Hepatic stellate cell (primary cell): ENCODE results near the gene IGLON5.

Source experiments
- DNase-seq: peaks from one replicate; pipeline ENCODE4 v3.0.0; 2011; ENCODE audit warnings: low spot score

IGLON5 gene

DNA sequence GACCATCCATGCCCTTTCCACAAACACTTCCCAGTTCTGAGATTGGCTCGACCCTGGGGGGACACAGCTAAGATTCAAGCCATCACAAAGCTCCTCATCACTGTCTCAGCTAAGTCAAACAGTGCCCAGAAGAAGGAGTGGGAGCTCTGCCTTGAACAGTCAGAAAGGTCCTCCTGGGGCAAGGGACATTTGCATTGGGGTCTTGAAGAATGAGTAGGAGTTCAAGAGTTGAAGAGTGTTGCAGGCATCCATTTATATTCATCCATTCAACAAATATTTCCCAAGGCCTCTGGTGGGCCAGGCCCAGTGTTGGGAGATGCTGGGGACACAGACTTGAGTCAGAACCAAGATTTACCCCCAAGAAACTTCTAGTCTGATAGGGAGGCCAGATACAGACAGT lies 6.5 kb downstream of the IGLON5 start:
- DNase-seq: no peak

DNA sequence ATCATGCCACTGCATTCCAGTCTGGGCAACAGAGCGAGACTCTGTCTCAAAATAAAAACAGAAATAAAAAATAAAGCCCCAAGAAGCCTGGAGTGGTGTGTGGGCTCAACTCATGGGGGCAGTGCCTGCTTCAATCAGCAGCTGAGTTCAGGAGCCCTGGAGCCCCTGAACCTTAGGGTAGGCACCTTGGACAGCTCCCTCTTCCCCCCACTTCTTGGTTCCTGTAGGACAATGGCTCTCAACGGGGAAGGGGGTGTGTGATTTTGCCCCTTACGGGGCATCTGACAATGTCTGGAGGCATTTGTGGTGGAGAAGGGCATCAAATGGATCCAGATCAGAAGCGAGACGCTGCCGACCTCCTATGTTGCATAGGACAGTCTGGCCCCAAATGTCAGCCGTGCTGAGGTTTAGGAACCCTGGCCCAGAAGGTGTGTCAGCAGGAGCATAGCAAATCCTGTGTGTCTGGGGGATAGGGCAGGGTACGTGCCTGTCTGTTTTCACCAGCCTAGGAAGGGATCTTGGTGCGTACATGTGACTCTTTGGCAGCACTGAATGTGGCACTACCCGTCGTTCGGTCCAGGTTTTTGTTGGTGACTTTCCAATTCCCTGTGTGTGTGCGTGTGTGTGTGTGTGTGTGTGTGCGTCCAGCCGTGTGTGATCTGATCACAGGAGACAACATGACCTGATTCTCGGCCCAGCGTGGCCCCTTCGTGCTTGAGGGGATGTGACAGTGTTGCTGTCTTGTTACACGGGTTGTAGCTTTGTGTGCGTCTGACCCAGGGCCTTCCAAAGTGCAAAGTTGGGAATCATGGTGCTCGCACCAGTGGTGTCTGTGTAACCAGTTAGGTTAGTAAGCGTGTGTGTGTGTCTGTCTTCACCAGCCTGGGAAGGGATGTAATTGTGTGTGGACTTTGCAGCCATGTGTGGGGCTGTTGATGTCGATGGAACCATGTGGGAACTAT lies 7.5 kb downstream of the IGLON5 start:
- no peak for DNase-seq

DNA sequence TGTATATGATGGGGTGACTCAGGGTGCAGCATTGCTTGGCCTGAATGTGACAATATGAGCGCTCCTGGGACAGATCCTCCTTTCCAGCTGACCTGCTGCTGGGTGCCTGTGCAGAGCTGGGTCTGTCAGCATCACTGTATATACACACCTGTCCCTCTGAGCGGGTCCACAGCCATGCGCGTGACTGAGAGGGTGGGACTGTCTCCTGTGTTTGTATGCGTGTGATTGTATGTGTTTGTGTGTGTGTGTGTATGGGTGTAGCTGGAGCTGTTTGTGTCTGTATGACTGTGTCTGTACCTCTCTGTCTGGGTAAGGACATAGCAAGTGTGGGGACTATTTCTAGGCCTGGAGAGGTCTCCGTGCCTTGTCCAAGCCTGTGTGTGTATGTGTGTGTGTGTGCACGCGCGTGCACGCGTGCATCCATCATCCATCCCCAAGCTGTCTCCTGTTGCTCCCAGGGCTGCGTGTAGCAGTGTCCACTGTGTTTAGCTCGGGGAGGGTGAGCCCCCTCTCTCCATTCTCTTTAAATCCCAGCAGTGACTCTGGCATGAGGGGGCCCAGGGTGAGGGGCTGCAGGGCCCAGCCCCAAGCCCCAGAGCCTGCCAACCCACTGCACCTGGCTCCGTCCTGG lies 8.3 kb downstream of the IGLON5 start:
- DNase-seq: no peak

DNA sequence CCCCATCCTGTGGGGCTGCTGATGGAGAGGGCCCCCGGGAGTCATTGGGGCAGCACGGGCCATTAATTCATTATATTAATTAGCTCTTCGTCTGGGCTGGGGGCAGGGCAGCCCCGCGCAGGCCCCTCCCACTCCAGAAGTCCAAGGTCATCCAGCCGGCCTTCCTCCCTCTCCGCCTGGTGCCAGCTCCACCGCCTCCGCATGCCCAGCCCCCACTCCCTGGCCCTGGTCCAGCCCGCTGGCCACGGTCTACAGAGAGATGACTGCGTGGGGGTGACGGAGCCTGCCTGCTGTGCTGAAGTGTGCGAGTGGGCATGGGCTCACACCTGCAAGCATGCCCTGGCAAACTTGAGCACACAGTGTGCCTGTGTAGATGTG lies 8.8 kb downstream of the IGLON5 start:
- DNase-seq: no peak

DNA sequence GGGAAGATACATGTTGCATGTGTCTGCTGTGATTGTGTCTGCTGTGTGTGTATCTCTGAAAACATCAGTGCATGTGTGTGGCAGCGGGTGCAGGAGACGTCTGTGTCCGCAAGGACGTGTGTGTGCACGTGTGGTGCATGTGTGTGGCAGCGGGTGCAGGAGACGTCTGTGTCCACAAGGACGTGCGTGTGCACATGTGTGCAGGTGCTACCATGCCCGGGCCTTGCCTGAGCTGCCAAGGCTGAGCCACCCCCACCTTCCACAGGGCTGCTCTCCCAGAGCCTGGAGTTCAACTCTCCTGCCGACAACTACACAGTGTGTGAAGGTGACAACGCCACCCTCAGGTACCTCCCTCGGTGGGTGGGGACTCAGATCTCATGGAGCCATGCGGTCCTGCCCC lies 10.4 kb downstream of the IGLON5 start:
- no peak for DNase-seq

DNA sequence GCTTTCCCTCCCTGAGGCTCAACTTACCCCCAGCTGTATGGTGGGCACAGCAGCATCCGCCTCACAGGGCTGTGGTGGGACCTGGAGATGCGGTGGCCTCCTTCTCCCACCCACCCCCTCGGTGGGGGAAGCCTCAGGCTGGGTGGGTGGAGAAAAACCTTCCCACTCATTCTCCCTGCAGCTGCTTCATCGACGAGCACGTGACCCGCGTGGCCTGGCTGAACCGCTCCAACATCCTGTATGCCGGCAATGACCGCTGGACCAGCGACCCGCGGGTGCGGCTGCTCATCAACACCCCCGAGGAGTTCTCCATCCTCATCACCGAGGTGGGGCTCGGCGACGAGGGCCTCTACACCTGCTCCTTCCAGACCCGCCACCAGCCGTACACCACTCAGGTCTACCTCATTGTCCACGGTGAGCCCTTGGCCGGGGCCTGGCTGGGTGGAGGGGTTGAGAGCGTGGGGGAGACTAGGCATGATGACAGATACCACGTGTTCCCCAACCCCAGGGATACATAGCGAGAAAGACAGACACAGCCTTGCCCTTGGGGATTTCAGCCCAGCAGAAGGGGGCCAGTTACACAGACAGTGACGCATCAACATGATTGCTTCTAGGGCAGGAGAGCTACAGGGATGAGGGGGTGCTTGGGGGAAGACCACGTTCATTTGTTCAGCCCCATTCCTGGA lies 12.2 kb downstream of the IGLON5 start:
- no peak for DNase-seq

DNA sequence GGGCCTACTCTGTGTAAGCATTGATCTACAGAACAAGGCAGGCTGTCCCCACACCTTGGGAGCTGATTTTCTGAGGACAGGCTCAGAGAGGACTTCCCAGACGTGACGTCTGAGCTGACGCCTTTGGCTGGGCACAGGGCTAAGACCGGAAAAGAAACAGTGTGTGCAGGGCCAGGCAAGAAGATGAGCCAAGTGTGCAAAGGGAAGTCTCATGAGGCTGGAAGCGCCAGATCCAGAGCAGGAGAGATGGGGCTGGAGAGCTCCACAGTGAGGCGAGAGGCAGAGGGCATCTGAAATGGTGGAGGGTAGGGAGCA lies 12.7 kb downstream of the IGLON5 start:
- no peak for DNase-seq

DNA sequence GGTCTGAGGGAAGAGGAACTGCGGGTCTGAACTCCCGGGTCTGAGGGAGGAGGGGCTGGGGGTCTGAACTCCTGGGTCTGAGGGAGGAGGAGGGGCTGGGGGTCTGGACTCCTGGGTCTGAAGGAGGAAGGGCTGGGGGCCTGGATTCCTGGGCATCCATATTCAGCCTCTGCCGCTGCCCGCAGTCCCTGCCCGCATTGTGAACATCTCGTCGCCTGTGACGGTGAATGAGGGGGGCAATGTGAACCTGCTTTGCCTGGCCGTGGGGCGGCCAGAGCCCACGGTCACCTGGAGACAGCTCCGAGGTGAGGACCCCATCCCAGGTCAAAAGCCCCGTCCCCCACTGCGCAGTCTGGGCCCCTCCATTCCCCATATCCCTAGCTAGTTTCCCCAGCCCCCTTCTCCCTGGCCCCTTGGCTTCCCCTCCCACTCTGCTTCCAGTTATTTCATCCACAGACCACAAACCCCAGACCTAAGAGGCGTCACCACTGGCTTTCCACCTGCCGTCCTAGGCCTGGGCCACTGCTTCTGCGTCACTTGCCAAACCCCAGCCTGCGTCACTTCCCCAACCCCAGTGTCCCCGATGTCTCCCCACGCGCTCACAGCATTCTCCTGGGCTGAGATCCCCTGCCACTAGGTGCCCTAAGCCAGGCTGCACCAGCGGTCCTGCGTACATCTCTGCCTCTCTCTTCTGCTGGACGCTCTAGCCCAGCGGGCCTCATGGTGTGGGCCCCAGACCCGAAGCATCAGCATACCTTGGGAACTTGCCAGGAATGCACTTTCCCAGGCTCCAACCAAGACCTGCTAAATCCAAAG lies 13.9 kb downstream of the IGLON5 start:
- DNase-seq: no peak

DNA sequence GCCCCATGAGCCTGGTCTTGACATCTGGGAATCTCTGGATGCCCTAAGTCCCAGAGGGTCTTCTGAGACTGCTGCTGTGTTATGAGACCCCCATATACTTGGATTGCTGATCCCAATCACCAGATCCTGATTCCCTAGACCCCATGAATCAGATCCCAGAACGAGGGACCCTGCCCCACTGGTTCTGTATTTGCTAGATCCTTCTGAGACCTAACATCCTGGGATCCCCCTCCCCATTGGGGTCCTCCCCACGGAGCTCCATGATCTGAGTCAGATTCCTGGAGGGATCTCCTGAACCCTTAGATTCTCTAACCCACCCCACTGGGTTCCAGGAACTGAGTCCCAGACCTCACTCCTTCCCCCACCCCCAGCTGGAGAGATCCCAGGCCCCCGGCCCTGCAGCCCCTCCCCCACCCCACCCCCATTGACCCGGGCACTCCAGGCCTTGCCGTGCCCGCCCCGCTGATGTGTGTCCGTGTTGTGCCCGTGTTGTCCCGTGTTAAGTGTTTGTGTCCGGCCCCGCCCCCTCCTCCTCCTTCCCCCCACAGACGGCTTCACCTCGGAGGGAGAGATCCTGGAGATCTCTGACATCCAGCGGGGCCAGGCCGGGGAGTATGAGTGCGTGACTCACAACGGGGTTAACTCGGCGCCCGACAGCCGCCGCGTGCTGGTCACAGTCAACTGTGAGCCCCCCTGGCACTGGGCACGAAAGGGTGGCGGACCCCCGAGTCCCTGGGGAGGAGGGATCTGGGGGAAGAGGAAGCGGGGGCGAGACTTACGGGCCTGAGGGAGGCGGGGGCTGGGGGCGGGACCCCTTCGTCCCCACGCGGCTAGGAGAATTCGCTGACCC lies 15.0 kb downstream of the IGLON5 start:
- DNase-seq: no peak

DNA sequence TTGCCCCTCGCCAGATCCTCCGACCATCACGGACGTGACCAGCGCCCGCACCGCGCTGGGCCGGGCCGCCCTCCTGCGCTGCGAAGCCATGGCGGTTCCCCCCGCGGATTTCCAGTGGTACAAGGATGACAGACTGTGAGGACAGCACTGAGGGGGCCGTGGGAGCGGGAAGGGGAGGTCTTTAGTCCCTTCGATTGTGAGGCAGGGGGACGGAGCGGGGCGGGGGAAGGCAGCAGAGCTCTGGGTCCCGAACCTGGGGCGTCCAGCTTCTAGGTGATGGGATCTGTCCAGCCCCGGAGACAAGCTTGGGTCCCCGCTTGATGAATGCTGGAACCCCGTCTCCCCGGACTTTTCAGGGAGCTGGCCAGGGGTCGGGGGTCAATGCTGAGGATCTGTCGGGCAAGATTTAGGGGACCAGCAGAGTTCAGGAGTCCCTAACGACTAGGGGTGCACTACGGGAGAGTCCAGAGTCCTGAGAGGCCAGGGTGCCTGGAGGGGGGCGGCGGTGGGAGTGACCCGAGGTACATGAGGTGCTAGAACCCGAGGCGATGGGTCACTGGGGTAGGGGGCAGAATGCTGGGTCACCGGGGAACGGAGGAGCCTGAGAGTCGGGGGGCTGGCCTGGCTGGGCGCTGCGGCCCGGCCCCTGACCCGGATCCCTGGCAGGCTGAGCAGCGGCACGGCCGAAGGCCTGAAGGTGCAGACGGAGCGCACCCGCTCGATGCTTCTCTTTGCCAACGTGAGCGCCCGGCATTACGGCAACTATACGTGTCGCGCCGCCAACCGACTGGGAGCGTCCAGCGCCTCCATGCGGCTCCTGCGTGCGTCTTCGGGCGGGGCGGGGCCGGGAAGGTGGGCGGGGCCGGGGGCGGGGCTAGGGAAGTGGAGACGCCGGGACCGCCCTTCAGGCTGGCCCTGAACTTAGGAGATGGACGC lies 15.9 kb downstream of the IGLON5 start:
- peak; percentile 61 for DNase-seq

DNA sequence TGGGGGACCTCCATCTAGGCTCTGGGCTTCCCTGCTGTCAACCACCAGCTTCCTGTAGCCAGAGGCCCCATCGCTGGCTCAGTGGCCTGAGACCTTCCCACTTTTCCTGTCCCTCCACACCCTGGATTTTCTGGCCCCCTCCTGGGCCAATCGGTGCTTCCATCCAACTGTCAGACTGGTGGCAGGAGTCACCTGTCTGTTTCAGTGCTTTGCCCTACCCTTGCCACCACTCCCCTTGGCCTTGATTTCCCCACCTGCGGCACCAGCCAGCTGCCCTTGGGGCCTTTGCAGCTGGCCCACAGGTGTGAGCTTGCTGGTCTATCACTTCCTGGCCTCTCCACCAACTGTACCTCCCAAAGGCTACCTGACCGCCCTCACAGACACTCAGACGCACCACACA lies 18.0 kb downstream of the IGLON5 start:
- DNase-seq: no peak

DNA sequence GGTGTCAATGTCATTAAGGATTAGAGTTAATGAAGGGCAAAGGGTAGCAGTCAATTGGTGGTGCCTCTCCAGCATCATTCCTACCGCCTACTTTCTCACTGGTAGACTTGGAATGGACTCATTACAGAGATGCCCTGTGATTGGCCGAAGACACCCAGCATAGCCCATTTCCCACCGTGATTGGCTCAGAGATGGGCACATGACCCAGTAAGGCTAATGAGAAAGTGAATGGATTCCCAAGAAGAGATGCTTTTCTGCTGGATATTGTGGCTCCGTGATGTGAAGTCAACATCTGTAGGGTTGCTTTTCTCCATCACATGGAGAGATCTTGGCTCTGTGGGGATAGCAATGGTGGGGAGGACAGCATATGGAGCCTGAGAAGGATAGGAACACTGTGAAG lies 18.9 kb downstream of the IGLON5 start:
- no peak for DNase-seq

DNA sequence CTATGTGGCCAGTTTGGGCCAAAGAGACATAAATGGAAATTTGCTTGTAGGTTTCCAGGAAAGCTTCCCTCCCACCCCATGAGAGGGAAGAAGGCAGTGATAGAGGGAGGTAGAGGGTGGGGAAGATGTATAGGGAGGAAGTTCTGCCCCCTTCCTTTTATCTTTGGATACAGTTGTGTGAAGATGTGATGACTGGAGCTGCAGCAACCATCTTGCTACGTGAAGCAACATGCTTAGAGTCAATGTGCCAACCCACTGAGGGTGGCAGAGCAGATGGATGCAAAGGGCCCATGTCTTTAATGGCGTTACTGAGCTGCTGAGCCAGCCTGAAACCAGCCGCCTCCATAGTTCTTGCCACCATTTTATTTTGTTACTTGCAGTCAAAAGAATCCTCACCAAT lies 19.7 kb downstream of the IGLON5 start:
- no peak for DNase-seq

DNA sequence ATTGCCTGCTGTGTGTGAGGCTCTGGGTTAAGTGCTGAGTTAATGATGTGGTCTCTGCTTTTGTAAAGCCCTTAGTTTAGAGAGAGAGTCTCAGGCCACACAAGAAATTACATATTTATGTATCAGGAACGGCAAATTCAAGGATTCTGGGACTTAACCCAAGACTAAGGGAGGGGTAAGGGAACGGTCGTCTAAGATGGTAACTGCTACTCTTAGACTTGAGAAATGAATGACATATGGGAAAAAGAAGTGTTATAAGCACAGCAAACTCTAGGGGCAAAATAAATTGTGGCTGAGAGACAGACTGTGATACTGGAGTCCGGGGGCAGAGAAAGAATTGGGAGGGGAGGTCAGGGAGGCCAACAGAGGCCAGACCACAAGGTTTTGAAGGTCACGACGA lies 20.3 kb downstream of the IGLON5 start:
- no peak for DNase-seq

DNA sequence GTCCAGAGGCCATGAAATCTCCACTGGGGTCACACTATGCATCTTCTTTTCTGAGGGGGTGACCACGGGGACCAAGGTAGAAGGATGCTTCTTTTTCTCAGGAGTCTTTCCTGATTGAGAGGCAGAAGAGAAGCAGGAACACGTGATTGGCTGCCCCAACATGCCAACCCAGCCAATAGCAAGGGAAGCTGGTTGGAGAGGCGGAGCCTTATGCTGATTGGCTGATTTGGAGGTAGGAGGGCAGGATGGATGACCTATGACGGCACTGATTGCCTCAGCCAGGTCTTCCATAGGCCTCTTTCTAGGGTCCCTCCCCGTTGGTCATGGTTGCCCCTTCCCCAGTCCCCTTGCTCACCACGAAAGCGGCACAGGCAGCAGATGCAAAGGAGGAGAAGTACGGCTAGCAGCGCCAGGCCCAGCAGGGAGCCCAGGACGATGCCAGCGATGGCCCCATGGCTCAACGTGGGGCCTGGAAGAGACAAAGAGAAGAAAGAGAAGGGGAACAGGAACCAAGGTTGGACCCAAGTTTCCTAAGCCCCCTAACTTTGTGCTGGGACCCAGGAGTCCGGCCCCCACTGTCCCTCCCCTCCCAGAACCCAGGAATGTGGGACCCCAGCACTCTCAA lies 22.5 kb downstream of the IGLON5 start:
- DNase-seq: no peak

DNA sequence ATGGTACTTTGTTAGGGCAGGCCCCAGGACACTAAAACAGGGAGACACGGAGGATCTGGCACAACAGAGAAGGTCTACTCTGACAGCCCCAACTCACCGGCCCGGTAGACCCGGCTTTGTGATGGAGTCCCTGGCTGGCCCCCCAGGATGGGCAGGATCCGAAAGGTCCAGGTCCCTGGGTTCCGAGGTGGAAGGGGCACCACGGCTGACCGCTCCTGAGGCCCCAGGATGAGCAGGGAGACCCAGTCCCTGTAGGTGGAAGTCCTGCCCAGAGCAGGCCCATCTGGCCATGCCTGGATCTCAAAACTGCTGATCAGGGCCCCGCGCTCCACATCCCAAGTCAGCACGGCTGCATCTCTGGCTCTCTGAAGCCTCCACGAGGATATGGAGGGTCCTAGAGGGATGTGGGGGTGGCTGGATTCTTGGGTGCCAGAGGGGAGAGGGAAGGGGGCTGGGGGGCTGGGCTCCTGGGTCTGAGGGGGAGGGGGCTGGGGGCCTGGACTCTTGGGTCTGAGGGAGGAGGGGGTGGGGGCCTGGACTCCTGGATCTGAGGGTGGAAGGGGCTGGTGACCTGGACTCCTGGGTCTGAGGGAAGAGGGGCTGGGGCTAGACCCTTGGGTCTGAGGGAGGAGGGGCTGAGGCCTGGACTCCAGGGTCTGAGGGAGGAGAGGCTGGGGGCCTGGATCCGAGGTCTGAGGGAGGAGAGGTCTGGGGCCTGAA lies 25.9 kb downstream of the IGLON5 start:
- no peak for DNase-seq

DNA sequence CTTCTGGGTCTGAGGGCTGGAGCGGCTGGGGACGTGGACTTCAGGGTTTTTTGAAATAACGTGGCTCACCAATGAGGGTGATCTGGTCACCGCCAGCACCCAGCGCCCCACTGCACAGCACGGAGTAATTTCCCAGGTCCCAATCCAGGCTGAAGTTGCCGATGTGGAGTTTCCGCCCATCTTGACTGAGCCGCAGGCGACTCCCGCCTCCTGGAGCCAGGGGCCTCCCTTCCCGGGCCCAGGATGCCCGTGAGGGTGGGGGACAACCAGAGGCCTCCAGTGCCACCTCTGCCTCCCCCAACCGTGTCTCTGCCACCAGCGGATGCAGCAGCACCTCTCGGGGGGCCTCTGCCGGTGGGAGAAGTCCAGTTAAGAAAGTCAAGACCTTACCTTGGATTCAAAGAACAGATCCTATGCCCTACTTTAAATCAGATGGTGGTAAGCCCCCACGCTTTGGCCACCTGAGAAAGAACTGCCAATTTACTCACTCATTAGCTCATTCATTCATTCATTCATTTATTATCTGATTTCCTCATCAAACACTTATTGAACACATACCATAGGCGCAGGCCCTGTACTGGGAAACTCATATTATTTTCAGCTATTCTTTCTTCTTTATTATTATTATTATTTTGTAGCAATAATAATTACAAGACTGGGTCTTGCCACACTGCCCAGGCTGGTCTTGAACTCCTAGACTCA lies 26.6 kb downstream of the IGLON5 start:
- no peak for DNase-seq

DNA sequence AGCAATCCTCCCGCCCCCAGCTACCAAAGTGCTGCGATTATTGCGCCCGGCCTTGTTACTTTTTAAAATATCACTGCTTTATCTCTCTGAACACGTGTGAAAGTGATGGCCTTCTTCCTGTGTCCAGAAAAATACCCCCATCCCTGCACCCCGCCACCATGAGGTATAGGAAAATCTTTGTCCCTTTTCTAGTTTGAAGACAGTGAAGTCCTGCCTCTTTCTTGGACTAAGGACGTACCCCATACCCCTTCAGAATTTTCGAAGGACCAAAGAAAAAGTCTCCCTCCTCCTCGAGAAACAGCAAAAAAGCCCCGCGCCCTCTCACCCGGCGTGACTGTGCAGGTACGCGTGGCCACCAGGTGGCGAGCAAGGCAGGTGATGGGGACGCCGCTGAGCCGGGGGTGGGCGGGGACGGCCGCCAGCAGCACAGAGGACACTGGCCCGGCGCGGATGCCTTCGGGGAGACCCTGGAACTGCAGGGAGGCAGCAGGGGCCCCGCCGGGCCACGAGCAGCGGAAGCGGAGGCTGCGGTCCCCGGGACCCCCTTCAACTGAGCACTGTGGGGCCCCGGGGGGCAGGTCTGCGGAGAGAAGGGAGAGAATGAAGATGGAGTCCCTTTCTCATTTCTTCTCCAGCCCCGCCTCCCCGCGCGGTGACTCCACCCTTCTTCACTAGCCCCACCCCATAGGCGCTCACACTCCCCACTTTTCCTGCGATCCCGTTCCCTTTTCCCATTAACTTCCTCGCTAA lies 27.3 kb downstream of the IGLON5 start:
- peak; percentile 91 for DNase-seq
